Measurements from ENCODE around the gene NCAN. TPM values are rescaled to one million over a fixed set of nuclear protein-coding genes. Genes with fewer than 3 reads are reported as not detected.

The NCAN gene
- total and polyA plus RNA-seq, 2 experiments from 2014 or later = 0.03 TPM; not detected in 1

- Histone ChIP-seq H3K9me2 (replicated peaks; ENCODE audit: insufficient read depth) (no peaks in the 10 kb centered on the region), H3K79me2 (peaks cover 2% of the 10 kb centered on the region), H4K20me1 (ENCODE audit: insufficient read depth, poor library complexity, severe bottlenecking) (no peaks in the 10 kb centered on the region), H3K27me3 (peaks cover 23% of the 10 kb centered on the region), H3K36me3 (replicated peaks; ENCODE audit: insufficient read depth, low read depth) (no peaks in the 10 kb centered on the region), H3K27ac (no peak overlapping the region), H2AFZ (no peak overlapping the region), H3K9me3 (ENCODE audit: low read depth) (no peaks in the 10 kb centered on the region), H3K4me2 (no peak overlapping the region), H3K4me1 (ENCODE audit: insufficient read depth) (no peaks in the 10 kb centered on the region), H3K4me3 (no peak overlapping the region)
- TF ChIP-seq EZH2 (IDR thresholded peaks at IDR 0.05; ENCODE audit: borderline replicate concordance) = no peak
- TF ChIP-seq, protein P1, sequence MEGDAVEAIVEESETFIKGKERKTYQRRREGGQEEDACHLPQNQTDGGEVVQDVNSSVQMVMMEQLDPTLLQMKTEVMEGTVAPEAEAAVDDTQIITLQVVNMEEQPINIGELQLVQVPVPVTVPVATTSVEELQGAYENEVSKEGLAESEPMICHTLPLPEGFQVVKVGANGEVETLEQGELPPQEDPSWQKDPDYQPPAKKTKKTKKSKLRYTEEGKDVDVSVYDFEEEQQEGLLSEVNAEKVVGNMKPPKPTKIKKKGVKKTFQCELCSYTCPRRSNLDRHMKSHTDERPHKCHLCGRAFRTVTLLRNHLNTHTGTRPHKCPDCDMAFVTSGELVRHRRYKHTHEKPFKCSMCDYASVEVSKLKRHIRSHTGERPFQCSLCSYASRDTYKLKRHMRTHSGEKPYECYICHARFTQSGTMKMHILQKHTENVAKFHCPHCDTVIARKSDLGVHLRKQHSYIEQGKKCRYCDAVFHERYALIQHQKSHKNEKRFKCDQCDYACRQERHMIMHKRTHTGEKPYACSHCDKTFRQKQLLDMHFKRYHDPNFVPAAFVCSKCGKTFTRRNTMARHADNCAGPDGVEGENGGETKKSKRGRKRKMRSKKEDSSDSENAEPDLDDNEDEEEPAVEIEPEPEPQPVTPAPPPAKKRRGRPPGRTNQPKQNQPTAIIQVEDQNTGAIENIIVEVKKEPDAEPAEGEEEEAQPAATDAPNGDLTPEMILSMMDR (IDR thresholded peaks at IDR 0.05; ENCODE audit: poor library complexity) = no peak
- no peak for TF ChIP-seq EZH2phosphoT487 (IDR thresholded peaks at IDR 0.05; ENCODE audit: low read depth, severe bottlenecking, unreplicated experiment)
- 75% methylated on average over 5 of the region's 5 CpGs for WGBS (ENCODE audit: low lambda C conversion rate, missing lambda C conversion rate)
- no peak for DNase-seq (ENCODE audit: low spot score)
Observed at GRCh38 chr19:19206938-19207337, 4.8 kb upstream of the NCAN start.

GRCh38 chr19:19207637-19208572 lies 3.9 kb upstream of the NCAN start:
- Histone ChIP-seq H2AFZ (no peak overlapping the region), H3K4me2 (no peak overlapping the region), H4K20me1 (ENCODE audit: insufficient read depth, poor library complexity, severe bottlenecking) (no peaks in the 10 kb centered on the region), H3K9me2 (replicated peaks; ENCODE audit: insufficient read depth) (no peaks in the 10 kb centered on the region), H3K4me3 (no peak overlapping the region), H3K79me2 (no peaks in the 10 kb centered on the region), H3K27me3 (peaks cover 33% of the 10 kb centered on the region), H3K36me3 (replicated peaks; ENCODE audit: insufficient read depth, low read depth) (no peaks in the 10 kb centered on the region), H3K4me1 (ENCODE audit: insufficient read depth) (no peaks in the 10 kb centered on the region), H3K9me3 (ENCODE audit: low read depth) (no peaks in the 10 kb centered on the region), H3K27ac (no peak overlapping the region)
- no peak for DNase-seq (ENCODE audit: low spot score)
- WGBS (ENCODE audit: low lambda C conversion rate, missing lambda C conversion rate) = 100% methylated on average over 3 of the region's 8 CpGs
- TF ChIP-seq, protein P1 (IDR thresholded peaks at IDR 0.05; ENCODE audit: poor library complexity) = no peak
- TF ChIP-seq EZH2 (IDR thresholded peaks at IDR 0.05; ENCODE audit: borderline replicate concordance) = no peak
- TF ChIP-seq EZH2phosphoT487 (IDR thresholded peaks at IDR 0.05; ENCODE audit: low read depth, severe bottlenecking, unreplicated experiment) = no peak

DNA sequence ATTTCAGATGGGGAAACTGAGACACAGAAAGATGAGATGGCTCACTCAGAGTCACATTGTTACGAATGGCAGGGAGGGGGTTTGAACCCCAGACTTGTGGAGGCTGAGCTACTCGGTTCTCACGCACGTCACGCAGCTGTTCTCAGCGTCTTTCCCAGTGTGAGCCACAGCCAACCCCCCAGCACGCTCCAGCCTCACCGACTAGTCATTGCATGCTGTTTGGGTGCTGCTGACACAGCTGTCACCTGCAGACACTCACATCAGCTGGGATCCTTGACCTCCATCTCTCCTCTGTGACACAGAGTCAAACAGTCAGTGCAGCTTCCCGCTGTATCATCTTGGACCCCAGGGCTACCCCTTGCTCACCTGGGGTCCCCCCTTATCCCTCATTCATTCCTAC lies 2.4 kb upstream of the NCAN start:
- no peak for DNase-seq (ENCODE audit: low spot score)
- H3K4me3 ChIP-seq = no peak overlapping the region
- no peaks in the 10 kb centered on the region for H3K9me3 ChIP-seq (ENCODE audit: low read depth)
- H2AFZ ChIP-seq = no peak overlapping the region
- no peak overlapping the region for H3K4me2 ChIP-seq
- peaks cover 47% of the 10 kb centered on the region for H3K27me3 ChIP-seq
- WGBS (ENCODE audit: low lambda C conversion rate, missing lambda C conversion rate) = 65% methylated on average over 9 of the region's 9 CpGs
- H3K36me3 ChIP-seq (replicated peaks; ENCODE audit: insufficient read depth, low read depth) = no peaks in the 10 kb centered on the region
- no peaks in the 10 kb centered on the region for H4K20me1 ChIP-seq (ENCODE audit: insufficient read depth, poor library complexity, severe bottlenecking)
- H3K4me1 ChIP-seq (ENCODE audit: insufficient read depth) = no peaks in the 10 kb centered on the region
- no peaks in the 10 kb centered on the region for H3K79me2 ChIP-seq
- H3K27ac ChIP-seq = no peak overlapping the region
- H3K9me2 ChIP-seq (replicated peaks; ENCODE audit: insufficient read depth) = no peaks in the 10 kb centered on the region
- no peak for TF ChIP-seq EZH2 (IDR thresholded peaks at IDR 0.05; ENCODE audit: borderline replicate concordance)
- TF ChIP-seq, protein P1 (IDR thresholded peaks at IDR 0.05; ENCODE audit: poor library complexity) = no peak
- no peak for TF ChIP-seq EZH2phosphoT487 (IDR thresholded peaks at IDR 0.05; ENCODE audit: low read depth, severe bottlenecking, unreplicated experiment)
